IMR-90 (cell line): ENCODE data around the gene RPS16. TPM values are rescaled to one million over a fixed set of nuclear protein-coding genes. Genes with fewer than 3 reads are reported as not detected.
A peak's percentile ranks its signal among the peaks of the same experiment; 100 is the strongest.

Experiments
- CEBPB ChIP-seq: IDR thresholded peaks from 2 replicates; pipeline ENCODE4 v1.6.1; 2012; ENCODE audit warnings: low read depth, low read length, improper control_type of control experiment
- CHD1 ChIP-seq: IDR thresholded peaks from 2 replicates; pipeline ENCODE4 v1.6.1; 2012; ENCODE audit warnings: low read depth, low read length, improper control_type of control experiment
- MAZ ChIP-seq: IDR thresholded peaks from 2 replicates; pipeline ENCODE4 v1.6.1; 2012; ENCODE audit warnings: low read depth, mild to moderate bottlenecking, low read length, improper control_type of control experiment, moderate library complexity, borderline replicate concordance
- NFE2L2 ChIP-seq: fragments of 150-350 bp; IDR thresholded peaks from 2 replicates; pipeline ENCODE4 v1.6.1; 2016; ENCODE audit warnings: low read depth, mild to moderate bottlenecking, low read length
- SMC3 ChIP-seq: fragments of 150-350 bp; IDR thresholded peaks from 2 replicates; pipeline ENCODE4 v1.6.1; 2016; ENCODE audit warnings: low read depth, mild to moderate bottlenecking, antibody characterized with exemption, low read length, moderate library complexity
- polyA plus RNA-seq, 3 experiments: library from polyadenylated mRNA; depleted of rRNA; stranded (reverse); fragments of >200 nt; gene quantifications; 2 replicates each; pipeline ENCODE4 v1.2.3, GENCODE V29; 2012; ENCODE audit warnings: low replicate concordance in 1 of 3
- total RNA-seq: library from RNA; depleted of rRNA; stranded (reverse); fragments of >200 nt; gene quantifications from 2 replicates; pipeline ENCODE4 v1.2.3, GENCODE V29; 2012
- TF ChIP-seq, protein P1 (sequence below): fragments of 150-350 bp; IDR thresholded peaks from 2 replicates; pipeline ENCODE4 v1.6.1; 2017; ENCODE audit warnings: mild to moderate bottlenecking, antibody characterized with exemption, low read length, low read depth

The RPS16 gene
- total and polyA plus RNA-seq, 2 of the 4 experiments (the other 2 are of a cell fraction): 320 to 3,500 TPM

DNA sequence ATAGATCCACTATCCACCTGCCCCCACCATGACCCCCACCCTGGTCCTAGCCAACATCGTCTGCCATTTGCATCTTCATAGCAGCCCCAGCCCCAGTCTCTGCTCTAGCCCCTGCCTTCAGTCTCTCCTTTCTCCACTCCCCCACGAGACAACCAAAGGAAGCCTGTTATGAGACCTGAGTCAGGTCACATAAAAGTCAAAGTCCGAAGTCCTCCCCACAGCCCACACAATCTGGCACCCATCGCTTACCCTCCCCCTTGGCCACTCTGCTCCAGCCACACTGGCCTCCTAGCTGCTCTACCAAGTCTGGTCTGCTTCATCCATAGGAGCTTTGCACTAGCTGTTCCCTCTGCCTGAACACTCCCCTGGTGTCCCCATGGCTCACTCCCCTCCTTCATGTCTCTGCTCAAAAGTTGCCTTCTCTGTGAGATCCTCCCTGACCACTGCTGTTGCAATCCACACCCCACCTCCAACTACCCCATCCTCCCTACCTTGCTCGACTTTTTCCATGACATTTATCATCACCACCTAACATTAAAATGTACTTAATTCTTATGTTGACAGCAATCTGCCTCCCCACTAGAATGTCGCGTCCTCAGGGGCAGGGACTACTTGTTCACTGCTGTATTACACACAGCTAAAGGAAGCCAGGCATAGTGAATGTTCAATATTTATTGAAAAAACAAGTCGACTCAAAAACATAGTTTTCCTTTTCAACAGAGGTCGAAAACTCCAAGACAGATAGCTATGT is 24.5 kb downstream of the RPS16 start (continued):
- TF ChIP-seq, protein P1, sequence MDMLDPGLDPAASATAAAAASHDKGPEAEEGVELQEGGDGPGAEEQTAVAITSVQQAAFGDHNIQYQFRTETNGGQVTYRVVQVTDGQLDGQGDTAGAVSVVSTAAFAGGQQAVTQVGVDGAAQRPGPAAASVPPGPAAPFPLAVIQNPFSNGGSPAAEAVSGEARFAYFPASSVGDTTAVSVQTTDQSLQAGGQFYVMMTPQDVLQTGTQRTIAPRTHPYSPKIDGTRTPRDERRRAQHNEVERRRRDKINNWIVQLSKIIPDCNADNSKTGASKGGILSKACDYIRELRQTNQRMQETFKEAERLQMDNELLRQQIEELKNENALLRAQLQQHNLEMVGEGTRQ: no peak; the same call in none of the 2 replicates
- no peak for TF ChIP-seq SMC3
- peak; percentile 86 for TF ChIP-seq CEBPB
- TF ChIP-seq NFE2L2: peak; percentile 50; the same call in 1 of the 2 replicates
- 0 out of 2 replicates have a peak, but pooled peaks have one; percentile 33 for TF ChIP-seq CHD1
- peak; percentile 75 for TF ChIP-seq MAZ
